A549 (cell line): ENCODE data around the gene PRKRA. TPM values are rescaled to one million over a fixed set of nuclear protein-coding genes. Genes with fewer than 3 reads are reported as not detected.

Source experiments
- ATAC-seq, 2 experiments: fragments of 200-7000 bp in 1 of 2; fragments of >200 bp in 1 of 2; cut with Nextera tagmentation in 1 of 2; cut with Tn5 transposase in 1 of 2; 3 replicates each; pipeline versions ENCODE4 v1.8.0 to v1.9.1; 2018 to 2020; ENCODE audit warnings: mild to moderate bottlenecking in 1 of 2, moderate library complexity in 1 of 2
- CTCF ChIA-PET: fragments of 300-600 bp; sonication (Branson Sonifier 250); formaldehyde crosslinking; extraction: SDS; loops from one replicate; lab custom pipeline; 2021; ENCODE audit warnings: antibody characterized with exemption, inconsistent platforms; lab: Yijun Ruan, JAX
- POLR2A ChIA-PET: fragments of 350-600 bp; formaldehyde crosslinking; extraction: SDS; loops from one replicate; lab custom pipeline; 2021; ENCODE audit warnings: antibody characterized with exemption, inconsistent platforms; lab: Yijun Ruan, JAX
- DNase-seq, 2 experiments: peaks; one replicate each; pipeline versions ENCODE4 v3.0.0 to v3.0.0-alpha.2; 2011 to 2016; ENCODE audit warnings: low read depth in 1 of 2, low spot score in 1 of 2
- FAIRE-seq: peaks from 2 replicates; lab custom pipeline; 2011; peaks lifted over from hg19 to GRCh38; lab: Jason Lieb, UNC
- H3K27ac ChIP-seq, 2 experiments: fragments of >200 bp; sonication (Bioruptor Twin); formaldehyde crosslinking; 3 replicates each; pipeline ENCODE4 v1.5.1; 2016 to 2017
- H3K4me1 ChIP-seq: fragments of >200 bp; sonication (Bioruptor Twin); formaldehyde crosslinking; 3 replicates; pipeline ENCODE4 v1.6.1; 2016
- H3K4me2 ChIP-seq: fragments of >200 bp; sonication (Bioruptor Twin); formaldehyde crosslinking; 3 replicates; pipeline ENCODE4 v1.6.1; 2016
- H3K4me3 ChIP-seq: fragments of >200 bp; sonication (Bioruptor Twin); formaldehyde crosslinking; 3 replicates; pipeline ENCODE4 v1.5.1; 2016
- H3K9me3 ChIP-seq: fragments of >200 bp; sonication (Bioruptor Twin); formaldehyde crosslinking; 3 replicates; pipeline ENCODE4 v1.6.1; 2016
- BCL3 ChIP-seq: fragments of >200 bp; sonication (Bioruptor Twin); formaldehyde crosslinking; IDR thresholded peaks from 3 replicates; pipeline ENCODE4 v1.6.1; 2016
- CBX8 ChIP-seq: fragments of 200-600 bp; sonication (generic); IDR thresholded peaks from 2 replicates; pipeline ENCODE4 v1.6.1; 2016
- CHD4 ChIP-seq: fragments of 200-600 bp; sonication (generic); IDR thresholded peaks from 2 replicates; pipeline ENCODE4 v1.6.1; 2016; ENCODE audit warnings: antibody characterized with exemption, mild to moderate bottlenecking, borderline replicate concordance
- CTCF ChIP-seq: fragments of >200 bp; sonication (Bioruptor Twin); formaldehyde crosslinking; IDR thresholded peaks from 3 replicates; pipeline ENCODE4 v1.5.1; 2016
- EHF ChIP-seq: fragments of 250-450 bp; sonication (Bioruptor Pico); IDR thresholded peaks from 2 replicates; pipeline ENCODE4 v1.5.0; 2020; ENCODE audit warnings: mild to moderate bottlenecking
- EHMT2 ChIP-seq: fragments of 200-600 bp; sonication (generic); IDR thresholded peaks from 2 replicates; pipeline ENCODE4 v1.6.1; 2016; ENCODE audit warnings: antibody characterized with exemption, low read depth, mild to moderate bottlenecking, moderate library complexity
- ELK1 ChIP-seq: fragments of 150-350 bp; IDR thresholded peaks from 2 replicates; pipeline ENCODE4 v1.6.1; 2014; ENCODE audit warnings: low read depth, mild to moderate bottlenecking, low read length
- FOXS1 ChIP-seq: fragments of 250-450 bp; sonication (Bioruptor Pico); IDR thresholded peaks from 2 replicates; pipeline ENCODE4 v1.5.0; 2020; ENCODE audit warnings: mild to moderate bottlenecking, moderate library complexity
- HEYL ChIP-seq: fragments of 250-450 bp; sonication (Bioruptor Pico); IDR thresholded peaks from 2 replicates; pipeline ENCODE4 v1.8.0; 2021; ENCODE audit warnings: mild to moderate bottlenecking, moderate library complexity
- HMGXB4 ChIP-seq: fragments of 250-450 bp; sonication (Bioruptor Pico); IDR thresholded peaks from 2 replicates; pipeline ENCODE4 v1.5.0; 2021; ENCODE audit warnings: mild to moderate bottlenecking, moderate library complexity, borderline replicate concordance
- HOXA7 ChIP-seq: fragments of 250-450 bp; sonication (Bioruptor Pico); IDR thresholded peaks from 2 replicates; pipeline ENCODE4 v1.5.0; 2020; ENCODE audit warnings: mild to moderate bottlenecking, moderate library complexity
- HOXB5 ChIP-seq: fragments of 250-450 bp; sonication (Bioruptor Pico); IDR thresholded peaks from 2 replicates; pipeline ENCODE4 v1.5.0; 2020; ENCODE audit warnings: mild to moderate bottlenecking, moderate library complexity
- JUN ChIP-seq, 2 experiments: fragments of >200 bp; sonication (Bioruptor Twin); formaldehyde crosslinking; IDR thresholded peaks; 2 replicates in 1 of 2; 3 replicates in 1 of 2; pipeline ENCODE4 v1.6.1; 2016 to 2017
- JUNB ChIP-seq: fragments of >200 bp; sonication (Bioruptor Twin); formaldehyde crosslinking; IDR thresholded peaks from 2 replicates; pipeline ENCODE4 v1.6.1; 2016
- KDM1A ChIP-seq: fragments of 200-600 bp; sonication (generic); IDR thresholded peaks from 2 replicates; pipeline ENCODE4 v1.6.1; 2016; ENCODE audit warnings: low read depth, mild to moderate bottlenecking
- MAFK ChIP-seq: fragments of 450-650 bp; IDR thresholded peaks from 2 replicates; pipeline ENCODE4 v1.6.1; 2014; ENCODE audit not compliant: partially characterized antibody
- MYC ChIP-seq: IDR thresholded peaks from 2 replicates; pipeline ENCODE4 v1.6.1; 2012; ENCODE audit warnings: mild to moderate bottlenecking, inconsistent platforms, low read length, improper control_type of control experiment, borderline replicate concordance
- NPAS2 ChIP-seq: fragments of 250-450 bp; sonication (Bioruptor Pico); IDR thresholded peaks from 2 replicates; pipeline ENCODE4 v1.8.0; 2022; ENCODE audit warnings: mild to moderate bottlenecking, moderate library complexity, borderline replicate concordance
- NR3C1 ChIP-seq: fragments of >200 bp; sonication (Bioruptor Twin); formaldehyde crosslinking; IDR thresholded peaks from 3 replicates; pipeline ENCODE4 v1.6.1; 2017
- POLR2AphosphoS2 ChIP-seq: conservative IDR thresholded peaks from 2 replicates; pipeline ENCODE4 v1.6.1; 2012; ENCODE audit warnings: low read length, improper control_type of control experiment, inconsistent platforms
- RAD21 ChIP-seq, 2 experiments: fragments of >200 bp in 1 of 2; sonication (Bioruptor Twin) in 1 of 2; formaldehyde crosslinking in 1 of 2; IDR thresholded peaks in 1 of 2; conservative IDR thresholded peaks in 1 of 2; 2 replicates in 1 of 2; 3 replicates in 1 of 2; pipeline ENCODE4 v1.6.1; 2012 to 2018; ENCODE audit warnings: inconsistent platforms in 1 of 2
- RFX5 ChIP-seq: fragments of 450-650 bp; IDR thresholded peaks from 2 replicates; pipeline ENCODE4 v1.7.1; 2014; ENCODE audit warnings: antibody characterized with exemption, mild to moderate bottlenecking, moderate library complexity
- RNF2 ChIP-seq: fragments of 200-600 bp; sonication (generic); IDR thresholded peaks from 2 replicates; pipeline ENCODE4 v1.6.1; 2016; ENCODE audit warnings: low read depth, mild to moderate bottlenecking, antibody characterized with exemption, moderate library complexity, borderline replicate concordance
- SMC3 ChIP-seq: fragments of >200 bp; sonication (Bioruptor Twin); formaldehyde crosslinking; IDR thresholded peaks from 3 replicates; pipeline ENCODE4 v1.6.1; 2018; ENCODE audit warnings: inconsistent platforms
- TP53 ChIP-seq: fragments of 250-450 bp; sonication (Bioruptor Pico); IDR thresholded peaks from 2 replicates; pipeline ENCODE4 v1.5.0; 2021; ENCODE audit warnings: mild to moderate bottlenecking, moderate library complexity
- ZC3H11A ChIP-seq: fragments of 450-650 bp; IDR thresholded peaks from 2 replicates; pipeline ENCODE4 v1.6.1; 2014; ENCODE audit warnings: antibody characterized with exemption, mild to moderate bottlenecking
- ZNF302 ChIP-seq: fragments of 250-450 bp; sonication (Bioruptor Pico); IDR thresholded peaks from 2 replicates; pipeline ENCODE4 v1.9.0; 2021; ENCODE audit warnings: inconsistent platforms, mild to moderate bottlenecking, moderate library complexity
- WGBS: methylation state at CpG from one replicate; pipeline ENCODE4 v1.1.6; 2017; ENCODE audit errors: missing lambda C conversion rate; 5-methylcytosine and 5-hydroxymethylcytosine counted together
- polyA plus RNA-seq, 4 experiments: library from polyadenylated mRNA; depleted of rRNA in 3 of 4; stranded (reverse); fragments of >200 nt; fragmentation: RNase III in 1 of 4; extraction: RNeasy Plus Mini Kit Qiagen cat#74134 plus additional on column Dnase treatment in 1 of 4; gene quantifications; 2 replicates in 3 of 4; 3 replicates in 1 of 4; pipeline ENCODE4 v1.2.3, GENCODE V29; 2011 to 2017

PRKRA gene
- polyA plus RNA-seq, 2 of the 4 experiments (the other 2 are of a cell fraction), result 44.1 to 63.4 TPM

GRCh38 chr2:178401994-178402437 is 49.0 kb downstream of the PRKRA start:
- ChIA-PET POLR2A (no interaction called here), CTCF (interaction anchor here (1.1 to 17.6 kb wide), 2 partner anchors 11 to 290 kb away, joined by 4 to 138 read pairs; partner anchors contain the start of gene RBM45)
- TF ChIP-seq NPAS2, result no peak
- no peak for TF ChIP-seq KDM1A
- TF ChIP-seq MYC, result no peak
- TF ChIP-seq HEYL (CRISPR knock-in tag), result no peak
- TF ChIP-seq ZNF302 (CRISPR knock-in tag), result no peak
- TF ChIP-seq TP53 (CRISPR knock-in tag), result no peak
- no peak for TF ChIP-seq HOXB5 (CRISPR knock-in tag)
- no peak for TF ChIP-seq ELK1
- no peak for TF ChIP-seq RFX5
- no peak for TF ChIP-seq FOXS1 (CRISPR knock-in tag)
- FAIRE-seq, result no peak
- H3K4me2 ChIP-seq, result no peak overlapping the region
- no peak overlapping the region for H3K4me3 ChIP-seq
- no peaks in the 10 kb centered on the region for H3K4me1 ChIP-seq
- H3K27ac ChIP-seq, result no peak overlapping the region
- 79% methylated on average over 6 of the region's 6 CpGs for WGBS
- H3K9me3 ChIP-seq, result no peaks in the 10 kb centered on the region
- DNase-seq, result no peak
- no peak for ATAC-seq

- POLR2A ChIA-PET, result no interaction called here
- WGBS, result 10% methylated on average over 7 of the region's 7 CpGs
- Histone ChIP-seq H3K27ac (no peak overlapping the region), H3K9me3 (no peaks in the 10 kb centered on the region), H3K4me1 (no peaks in the 10 kb centered on the region)
- ATAC-seq, result peak; percentile 90 to 93; a peak in 5 of 6 replicates
- DNase-seq, result peak; percentile 15 to 47
- TF ChIP-seq MAFK (peak; percentile 78), RAD21 (conservative IDR thresholded peaks at IDR 0.05 in 1 of 2, IDR thresholded peaks at IDR 0.05 in 1 of 2) (peak; percentile 39 to 44), CTCF (peak; percentile 79), SMC3 (peak; percentile 58), ZC3H11A (no peak), HOXA7 (CRISPR knock-in tag) (no peak)
- TF ChIP-seq, all 56 proteins: peak for 4
- CTCF ChIA-PET, result interaction anchor here (0.7 to 17.6 kb wide), 13 partner anchors 9 to 83 kb away, joined by 3 to 138 read pairs (median 5); partner anchors contain the start of gene PLEKHA3
- Histone ChIP-seq H3K4me3 (no peak overlapping the region), H3K4me2 (0 out of 3 replicates have a peak overlapping the region, but pooled peaks have one; percentile 18)
- no peak for FAIRE-seq
Measured at GRCh38 chr2:178397002-178397605, 53.9 kb downstream of the PRKRA start.

- Histone ChIP-seq H3K4me3 (no peak overlapping the region), H3K9me3 (no peaks in the 10 kb centered on the region), H3K4me2 (no peak overlapping the region), H3K4me1 (no peaks in the 10 kb centered on the region), H3K27ac (no peak overlapping the region)
- ATAC-seq, result no peak
- TF ChIP-seq BCL3 (no peak), EHMT2 (no peak), EHF (CRISPR knock-in tag) (no peak), HOXA7 (CRISPR knock-in tag) (no peak), JUN (IDR thresholded peaks at IDR 0.05) (no peak), ZC3H11A (no peak), NR3C1 (no peak), RNF2 (no peak), POLR2AphosphoS2 (no peak), HMGXB4 (CRISPR knock-in tag) (no peak), CHD4 (no peak), CBX8 (no peak), NPAS2 (no peak), HEYL (CRISPR knock-in tag) (no peak), JUNB (no peak)
- no peak for DNase-seq
- CTCF ChIA-PET, result interaction anchor here (0.6 to 17.6 kb wide), 8 partner anchors 11 to 290 kb away, joined by 3 to 138 read pairs (median 8); no protein-coding TSS in a partner anchor
- no peak for FAIRE-seq
- POLR2A ChIA-PET, result no interaction called here
- WGBS, result 65% methylated on average over 8 of the region's 8 CpGs
Measured at GRCh38 chr2:178395941-178396570, 54.9 kb downstream of the PRKRA start.
